GM12878 (cell line): ENCODE data around the gene TRIM54.

Experiments used
- CHD1 ChIP-seq: IDR thresholded peaks from 2 replicates; pipeline ENCODE4 v1.6.1; 2012; ENCODE audit warnings: low read depth, low read length, improper control_type of control experiment
- CTCF ChIP-seq, 3 experiments: IDR thresholded peaks in 2 of 3; conservative IDR thresholded peaks in 1 of 3; 2 replicates each; pipeline ENCODE4 v1.5.1; 2011; ENCODE audit warnings: low read depth in 3 of 3, low read length in 3 of 3, mild to moderate bottlenecking in 3 of 3, control low read depth in 2 of 3, moderate library complexity in 2 of 3, inconsistent platforms in 1 of 3, mixed read lengths in 1 of 3; ENCODE audit not compliant: control insufficient read depth in 2 of 3, insufficient read depth in 1 of 3; ENCODE audit errors: extremely low read depth in 1 of 3
- POLR2A ChIP-seq: IDR thresholded peaks from 2 replicates; pipeline ENCODE4 v1.6.1; 2011; ENCODE audit warnings: low read depth, mild to moderate bottlenecking, low read length
- RAD21 ChIP-seq: IDR thresholded peaks from 2 replicates; pipeline ENCODE4 v1.6.1; 2011; ENCODE audit warnings: mild to moderate bottlenecking, low read depth, low read length, moderate library complexity; ENCODE audit not compliant: insufficient read depth
- REST ChIP-seq: IDR thresholded peaks from 2 replicates; pipeline ENCODE4 v1.6.1; 2012; ENCODE audit warnings: mild to moderate bottlenecking, low read depth, low read length
- SP1 ChIP-seq: IDR thresholded peaks from one replicate; pipeline ENCODE4 v1.6.1; 2011; ENCODE audit warnings: low read depth, low read length
- TAF1 ChIP-seq: IDR thresholded peaks from 2 replicates; pipeline ENCODE4 v1.6.1; 2011; ENCODE audit warnings: mild to moderate bottlenecking, low read depth, low read length, borderline replicate concordance
- YY1 ChIP-seq: IDR thresholded peaks from 2 replicates; pipeline ENCODE4 v1.6.1; 2011; ENCODE audit warnings: low read depth, mild to moderate bottlenecking, low read length

GRCh38 chr2:27256855-27257454 lies 25.3 kb upstream of the TRIM54 start:
- TF ChIP-seq CTCF (IDR thresholded peaks at IDR 0.05 in 2 of 3, conservative IDR thresholded peaks at IDR 0.05 in 1 of 3; ENCODE audit: control insufficient read depth in 2 of 3, extremely low read depth in 1 of 3, insufficient read depth in 1 of 3, low read depth in 3 of 3, low read length in 3 of 3) (no peak), SP1 (no peak), REST (no peak), POLR2A (no peak), CHD1 (no peak), YY1 (no peak), TAF1 (no peak), RAD21 (no peak)
